Measurements from ENCODE around the gene RPS6KB2. TPM values are rescaled to one million over a fixed set of nuclear protein-coding genes. Genes with fewer than 3 reads are reported as not detected.

The RPS6KB2 gene
- total RNA-seq, 1 experiment from 2014 or later: 54.1 TPM

- Histone ChIP-seq H3K4me1 (ENCODE audit: control insufficient read depth in 1 of 2, insufficient read depth in 2 of 2, low read length in 2 of 2) (peaks cover 9 to 21% of the 10 kb centered on the region in 2 experiments; a peak in 3 of 4 replicates), H3K4me3 (replicated peaks in 1 of 2; ENCODE audit: low read depth in 1 of 2, low read length in 2 of 2) (no peak overlapping the region), H3K4me2 (ENCODE audit: low read length) (no peak overlapping the region), H3K27me3 (ENCODE audit: insufficient read depth, low read length) (no peaks in the 10 kb centered on the region), H4K20me1 (ENCODE audit: insufficient read depth) (no peaks in the 10 kb centered on the region), H3K9me2 (ENCODE audit: insufficient read depth) (no peaks in the 10 kb centered on the region), H3K27ac (ENCODE audit: low read depth, low read length) (no peak overlapping the region), H2AFZ (ENCODE audit: low read depth, low read length, poor library complexity, severe bottlenecking) (no peak overlapping the region), H3K36me3 (ENCODE audit: control insufficient read depth in 1 of 2, insufficient read depth in 2 of 2, low read length in 2 of 2) (no peaks in the 10 kb centered on the region), H3K9ac (ENCODE audit: low read length) (no peak overlapping the region), H3K79me2 (ENCODE audit: insufficient read depth, low read length) (no peaks in the 10 kb centered on the region), H3K9me3 (ENCODE audit: control insufficient read depth in 1 of 2, insufficient read depth in 1 of 2, low read depth in 1 of 2, low read length in 2 of 2) (no peaks in the 10 kb centered on the region)
- TF ChIP-seq EZH2phosphoT487 (IDR thresholded peaks at IDR 0.05; ENCODE audit: borderline replicate concordance) (no peak), POLR2AphosphoS5 (IDR thresholded peaks at IDR 0.05; ENCODE audit: low read depth, low read length) (no peak), ZBTB33 (IDR thresholded peaks at IDR 0.05; ENCODE audit: extremely low read depth, insufficient replicate concordance, low read length) (no peak), FOSL1 (IDR thresholded peaks at IDR 0.05; ENCODE audit: low read depth) (no peak), CBX3 (IDR thresholded peaks at IDR 0.05; ENCODE audit: low read depth) (no peak), RAD21 (IDR thresholded peaks at IDR 0.05; ENCODE audit: low read depth) (no peak), ELF1 (IDR thresholded peaks at IDR 0.05; ENCODE audit: borderline replicate concordance, low read depth) (no peak), EZH2 (IDR thresholded peaks at IDR 0.05) (no peak), SIN3A (IDR thresholded peaks at IDR 0.05; ENCODE audit: low read depth) (no peak), POLR2A (IDR thresholded peaks at IDR 0.05; ENCODE audit: borderline replicate concordance, extremely low read depth, insufficient read depth, insufficient read length) (no peak), JUND (IDR thresholded peaks at IDR 0.05) (no peak), CTCF (IDR thresholded peaks at IDR 0.05 in 2 of 3, conservative IDR thresholded peaks at IDR 0.05 in 1 of 3; ENCODE audit: borderline replicate concordance in 1 of 3, insufficient read depth in 1 of 3, low read depth in 2 of 3, low read length in 2 of 3) (no peak), YY1 (IDR thresholded peaks at IDR 0.05; ENCODE audit: extremely low read depth, insufficient replicate concordance, low read depth, low read length) (no peak), CEBPB (IDR thresholded peaks at IDR 0.05; ENCODE audit: low read depth) (no peak), ZNF274 (IDR thresholded peaks at IDR 0.05; ENCODE audit: low read depth, low read length) (no peak), TCF7L2 (IDR thresholded peaks at IDR 0.05; ENCODE audit: borderline replicate concordance, extremely low read depth, insufficient read depth, insufficient read length) (no peak), EGR1 (IDR thresholded peaks at IDR 0.05; ENCODE audit: low read depth) (no peak)
- TF ChIP-seq, protein P1, sequence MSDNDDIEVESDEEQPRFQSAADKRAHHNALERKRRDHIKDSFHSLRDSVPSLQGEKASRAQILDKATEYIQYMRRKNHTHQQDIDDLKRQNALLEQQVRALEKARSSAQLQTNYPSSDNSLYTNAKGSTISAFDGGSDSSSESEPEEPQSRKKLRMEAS (IDR thresholded peaks at IDR 0.05): no peak
- TF ChIP-seq, protein P2, sequence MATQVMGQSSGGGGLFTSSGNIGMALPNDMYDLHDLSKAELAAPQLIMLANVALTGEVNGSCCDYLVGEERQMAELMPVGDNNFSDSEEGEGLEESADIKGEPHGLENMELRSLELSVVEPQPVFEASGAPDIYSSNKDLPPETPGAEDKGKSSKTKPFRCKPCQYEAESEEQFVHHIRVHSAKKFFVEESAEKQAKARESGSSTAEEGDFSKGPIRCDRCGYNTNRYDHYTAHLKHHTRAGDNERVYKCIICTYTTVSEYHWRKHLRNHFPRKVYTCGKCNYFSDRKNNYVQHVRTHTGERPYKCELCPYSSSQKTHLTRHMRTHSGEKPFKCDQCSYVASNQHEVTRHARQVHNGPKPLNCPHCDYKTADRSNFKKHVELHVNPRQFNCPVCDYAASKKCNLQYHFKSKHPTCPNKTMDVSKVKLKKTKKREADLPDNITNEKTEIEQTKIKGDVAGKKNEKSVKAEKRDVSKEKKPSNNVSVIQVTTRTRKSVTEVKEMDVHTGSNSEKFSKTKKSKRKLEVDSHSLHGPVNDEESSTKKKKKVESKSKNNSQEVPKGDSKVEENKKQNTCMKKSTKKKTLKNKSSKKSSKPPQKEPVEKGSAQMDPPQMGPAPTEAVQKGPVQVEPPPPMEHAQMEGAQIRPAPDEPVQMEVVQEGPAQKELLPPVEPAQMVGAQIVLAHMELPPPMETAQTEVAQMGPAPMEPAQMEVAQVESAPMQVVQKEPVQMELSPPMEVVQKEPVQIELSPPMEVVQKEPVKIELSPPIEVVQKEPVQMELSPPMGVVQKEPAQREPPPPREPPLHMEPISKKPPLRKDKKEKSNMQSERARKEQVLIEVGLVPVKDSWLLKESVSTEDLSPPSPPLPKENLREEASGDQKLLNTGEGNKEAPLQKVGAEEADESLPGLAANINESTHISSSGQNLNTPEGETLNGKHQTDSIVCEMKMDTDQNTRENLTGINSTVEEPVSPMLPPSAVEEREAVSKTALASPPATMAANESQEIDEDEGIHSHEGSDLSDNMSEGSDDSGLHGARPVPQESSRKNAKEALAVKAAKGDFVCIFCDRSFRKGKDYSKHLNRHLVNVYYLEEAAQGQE (IDR thresholded peaks at IDR 0.05; ENCODE audit: low read depth): no peak
- TF ChIP-seq, protein P3, sequence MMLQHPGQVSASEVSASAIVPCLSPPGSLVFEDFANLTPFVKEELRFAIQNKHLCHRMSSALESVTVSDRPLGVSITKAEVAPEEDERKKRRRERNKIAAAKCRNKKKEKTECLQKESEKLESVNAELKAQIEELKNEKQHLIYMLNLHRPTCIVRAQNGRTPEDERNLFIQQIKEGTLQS (IDR thresholded peaks at IDR 0.05): no peak
- ATAC-seq (no peak), DNase-seq (ENCODE audit: low read depth, low spot score) (no peak)
- CTCF ChIA-PET: no interaction called here
- BruUV-seq (replicated peaks): no TSS peak
- intact Hi-C loops (cut with micrococcal nuclease): no loop called here
- RAD21 ChIA-PET (ENCODE audit: low non-redundant PET in 1 of 2, low total read pairs in 2 of 2, uncharacterized antibody in 2 of 2, unreplicated experiment in 2 of 2): no interaction called here
- POLR2A ChIA-PET: no interaction called here
Measured at GRCh38 chr11:67410984-67411784, 17.1 kb upstream of the RPS6KB2 start.
